ENCODE results near the gene EDA.

GRCh38 chrX:70062076-70062475, 446.2 kb downstream of the EDA start, which contains the start of gene OTUD6A:
- no peak for TF ChIP-seq CTCF (IDR thresholded peaks at IDR 0.05)
- no peak for TF ChIP-seq SIN3A (IDR thresholded peaks at IDR 0.05; ENCODE audit: borderline replicate concordance, insufficient read depth, low read depth, low read length)
- TF ChIP-seq POLR2AphosphoS5 (IDR thresholded peaks at IDR 0.05; ENCODE audit: low read depth, low read length): no peak

Data from Panc1 (cell line).